ENCODE measurements around the gene BNC2.

The BNC2 gene

GRCh38 chr9:16487915-16488314, 382.6 kb downstream of the BNC2 start:
- Histone ChIP-seq H3K27me3 (ENCODE audit: insufficient read depth, low read length) (no peaks in the 10 kb centered on the region), H4K20me1 (ENCODE audit: insufficient read depth, low read length) (no peaks in the 10 kb centered on the region; the same call in 1 of the 2 replicates), H3K4me1 (ENCODE audit: insufficient read depth, low read length, severe bottlenecking) (no peaks in the 10 kb centered on the region), H3K36me3 (ENCODE audit: insufficient read depth, low read length) (no peaks in the 10 kb centered on the region), H3K27ac (ENCODE audit: low read depth, low read length, poor library complexity, severe bottlenecking) (no peak overlapping the region), H3K79me2 (ENCODE audit: insufficient read depth, low read length) (no peaks in the 10 kb centered on the region), H3K9ac (ENCODE audit: low read length) (no peak overlapping the region), H3K4me3 (ENCODE audit: low read depth, low read length, poor library complexity, severe bottlenecking) (no peak overlapping the region), H3K9me2 (ENCODE audit: low read depth, low read length) (no peaks in the 10 kb centered on the region), H3K4me2 (ENCODE audit: low read length) (no peak overlapping the region), H3K9me3 (ENCODE audit: low read length) (no peaks in the 10 kb centered on the region), H3F3A (ENCODE audit: insufficient read depth, low read length) (no peaks in the 10 kb centered on the region), H2AFZ (ENCODE audit: low read length) (no peak overlapping the region)
- TF ChIP-seq EZH2 (IDR thresholded peaks at IDR 0.05; ENCODE audit: borderline replicate concordance, low read length) (no peak), CTCF (IDR thresholded peaks at IDR 0.05; ENCODE audit: low read length) (no peak)

GRCh38 chr9:16485575-16486321, 384.7 kb downstream of the BNC2 start:
- Histone ChIP-seq H2AFZ (ENCODE audit: low read length) (no peak overlapping the region), H3K27ac (ENCODE audit: low read depth, low read length, poor library complexity, severe bottlenecking) (no peak overlapping the region), H3K79me2 (ENCODE audit: insufficient read depth, low read length) (no peaks in the 10 kb centered on the region), H3K27me3 (ENCODE audit: insufficient read depth, low read length) (no peaks in the 10 kb centered on the region), H3K4me3 (ENCODE audit: low read depth, low read length, poor library complexity, severe bottlenecking) (no peak overlapping the region), H3K9ac (ENCODE audit: low read length) (no peak overlapping the region), H3F3A (ENCODE audit: insufficient read depth, low read length) (no peaks in the 10 kb centered on the region), H3K4me2 (ENCODE audit: low read length) (no peak overlapping the region), H3K4me1 (ENCODE audit: insufficient read depth, low read length, severe bottlenecking) (no peaks in the 10 kb centered on the region), H3K36me3 (ENCODE audit: insufficient read depth, low read length) (no peaks in the 10 kb centered on the region), H4K20me1 (ENCODE audit: insufficient read depth, low read length) (no peaks in the 10 kb centered on the region; the same call in 1 of the 2 replicates), H3K9me2 (ENCODE audit: low read depth, low read length) (no peaks in the 10 kb centered on the region), H3K9me3 (ENCODE audit: low read length) (no peaks in the 10 kb centered on the region)
- TF ChIP-seq CTCF (IDR thresholded peaks at IDR 0.05; ENCODE audit: low read length) (no peak), EZH2 (IDR thresholded peaks at IDR 0.05; ENCODE audit: borderline replicate concordance, low read length) (no peak)

GRCh38 chr9:16485160-16485559, 385.3 kb downstream of the BNC2 start:
- Histone ChIP-seq H3K4me2 (ENCODE audit: low read length) (no peak overlapping the region), H3K4me3 (ENCODE audit: low read depth, low read length, poor library complexity, severe bottlenecking) (no peak overlapping the region), H3K9me2 (ENCODE audit: low read depth, low read length) (no peaks in the 10 kb centered on the region), H3K9ac (ENCODE audit: low read length) (no peak overlapping the region), H3K4me1 (ENCODE audit: insufficient read depth, low read length, severe bottlenecking) (no peaks in the 10 kb centered on the region), H3K79me2 (ENCODE audit: insufficient read depth, low read length) (no peaks in the 10 kb centered on the region), H3K36me3 (ENCODE audit: insufficient read depth, low read length) (no peaks in the 10 kb centered on the region), H2AFZ (ENCODE audit: low read length) (no peak overlapping the region), H4K20me1 (ENCODE audit: insufficient read depth, low read length) (no peaks in the 10 kb centered on the region; the same call in 1 of the 2 replicates), H3K9me3 (ENCODE audit: low read length) (no peaks in the 10 kb centered on the region), H3F3A (ENCODE audit: insufficient read depth, low read length) (no peaks in the 10 kb centered on the region), H3K27me3 (ENCODE audit: insufficient read depth, low read length) (no peaks in the 10 kb centered on the region), H3K27ac (ENCODE audit: low read depth, low read length, poor library complexity, severe bottlenecking) (no peak overlapping the region)
- no peak for TF ChIP-seq EZH2 (IDR thresholded peaks at IDR 0.05; ENCODE audit: borderline replicate concordance, low read length)
- TF ChIP-seq CTCF (IDR thresholded peaks at IDR 0.05; ENCODE audit: low read length) = no peak
